HFFc6 (cell line): ENCODE measurements around the gene PITPNM2. TPM values are rescaled to one million over a fixed set of nuclear protein-coding genes. Genes with fewer than 3 reads are reported as not detected.
A peak's percentile ranks its signal among the peaks of the same experiment; 100 is the strongest.

ENCODE experiments used
- DNase-seq: peaks from one replicate; pipeline ENCODE4 v3.0.0-alpha.2; 2018
- H3K27ac Mint-ChIP-seq: 2 replicates; pipeline ENCODE4 v1.8.0; 2020; ENCODE audit warnings: mild to moderate bottlenecking, mixed read lengths
- H3K27me3 Mint-ChIP-seq: 2 replicates; pipeline ENCODE4 v1.8.0; 2021; ENCODE audit warnings: mild to moderate bottlenecking, moderate library complexity, mixed read lengths; ENCODE audit not compliant: insufficient read depth
- H3K36me3 Mint-ChIP-seq: 2 replicates; pipeline ENCODE4 v1.8.0; 2021; ENCODE audit warnings: low read depth, mixed read lengths
- H3K4me1 Mint-ChIP-seq: 2 replicates; pipeline ENCODE4 v1.8.0; 2020; ENCODE audit warnings: low read depth, mixed read lengths
- H3K4me3 Mint-ChIP-seq: 2 replicates; pipeline ENCODE4 v1.8.0; 2020; ENCODE audit warnings: mild to moderate bottlenecking, moderate library complexity, mixed read lengths
- H3K9me3 Mint-ChIP-seq: 2 replicates; pipeline ENCODE4 v1.8.0; 2020; ENCODE audit warnings: mild to moderate bottlenecking, mixed read lengths
- CTCF ChIP-seq: fragments of 200-600 bp; sonication (generic); IDR thresholded peaks from 2 replicates; pipeline ENCODE4 v1.5.0; 2021; ENCODE audit warnings: antibody characterized with exemption, mild to moderate bottlenecking
- long read RNA-seq: library from polyadenylated mRNA; unstranded; transcript quantifications from one replicate; pipeline ENCODE4 v2.0.0, GENCODE V29; 2019
- total RNA-seq, 6 experiments: library from RNA; stranded (reverse); fragmentation: NEBNext Ultra II Directional; extraction: Animal tissue kit (Norgen Biotek cat#: 25700); gene quantifications; 2 replicates in 1 of 6; 3 replicates in 5 of 6; pipeline ENCODE4 v1.2.3, GENCODE V29; 2021

PITPNM2 gene
- 1 to 10 TPM; 1.5 to 5.1 (median 4.1) TPM for total RNA-seq
- long read RNA-seq, result 0 reads

- Mint-ChIP-seq H3K9me3 (no peaks in the 10 kb centered on the region), H3K4me1 (peaks cover 9% of the 10 kb centered on the region; the same call in 1 of the 2 replicates), H3K36me3 (no peaks in the 10 kb centered on the region), H3K27me3 (peaks cover 20% of the 10 kb centered on the region), H3K4me3 (peak within 1 kb of the TSS; percentile 79), H3K27ac (peak within 1 kb of the TSS; percentile 36)
- DNase-seq, result peak; percentile 25
- TF ChIP-seq CTCF, result no peak
Observed at GRCh38 chr12:123150744-123151456, at the start of gene PITPNM2. TSS of gene PITPNM2 (minus strand) at chr12:123151090. CDS start at chr12:123034590, 116,500 bp downstream.

GRCh38 chr12:123200414-123200813 is 49.5 kb upstream of the PITPNM2 start:
- H3K4me1 Mint-ChIP-seq, result no peaks in the 10 kb centered on the region
- H3K9me3 Mint-ChIP-seq, result no peaks in the 10 kb centered on the region
- peaks cover 14% of the 10 kb centered on the region for H3K36me3 Mint-ChIP-seq
- H3K27me3 Mint-ChIP-seq, result no peaks in the 10 kb centered on the region
- no peak for TF ChIP-seq CTCF
- no peak overlapping the region for H3K27ac Mint-ChIP-seq
- no peak overlapping the region for H3K4me3 Mint-ChIP-seq
- DNase-seq, result no peak

- H3K27ac Mint-ChIP-seq, result no peak overlapping the region
- no peak for DNase-seq
- no peaks in the 10 kb centered on the region for H3K27me3 Mint-ChIP-seq
- no peak for TF ChIP-seq CTCF
- peaks cover 14% of the 10 kb centered on the region for H3K36me3 Mint-ChIP-seq
- H3K9me3 Mint-ChIP-seq, result no peaks in the 10 kb centered on the region
- no peak overlapping the region for H3K4me3 Mint-ChIP-seq
- H3K4me1 Mint-ChIP-seq, result no peaks in the 10 kb centered on the region
Observed at GRCh38 chr12:123199936-123200335, 49.0 kb upstream of the PITPNM2 start.

- Mint-ChIP-seq H3K4me3 (no peak overlapping the region), H3K27ac (no peak overlapping the region), H3K27me3 (no peaks in the 10 kb centered on the region), H3K9me3 (no peaks in the 10 kb centered on the region), H3K4me1 (no peaks in the 10 kb centered on the region), H3K36me3 (peaks cover 26% of the 10 kb centered on the region)
- TF ChIP-seq CTCF, result no peak
- no peak for DNase-seq
Observed at GRCh38 chr12:123187637-123188036, 36.7 kb upstream of the PITPNM2 start.

- Mint-ChIP-seq H3K4me3 (no peak overlapping the region), H3K9me3 (no peaks in the 10 kb centered on the region), H3K36me3 (peaks cover 9% of the 10 kb centered on the region), H3K27me3 (no peaks in the 10 kb centered on the region), H3K4me1 (no peaks in the 10 kb centered on the region), H3K27ac (no peak overlapping the region)
- DNase-seq, result no peak
- no peak for TF ChIP-seq CTCF
Observed at GRCh38 chr12:123180171-123180570, 29.3 kb upstream of the PITPNM2 start.
